Measurements from ENCODE around the gene PRX. TPM values are rescaled to one million over a fixed set of nuclear protein-coding genes. Genes with fewer than 3 reads are reported as not detected.
"Not testable (repeated sequence)": the region's sequence is repeated elsewhere in the genome, so short reads cannot be mapped to it uniquely, and the experiment has no call there.

PRX gene
- 801 TPM for total RNA-seq

DNA sequence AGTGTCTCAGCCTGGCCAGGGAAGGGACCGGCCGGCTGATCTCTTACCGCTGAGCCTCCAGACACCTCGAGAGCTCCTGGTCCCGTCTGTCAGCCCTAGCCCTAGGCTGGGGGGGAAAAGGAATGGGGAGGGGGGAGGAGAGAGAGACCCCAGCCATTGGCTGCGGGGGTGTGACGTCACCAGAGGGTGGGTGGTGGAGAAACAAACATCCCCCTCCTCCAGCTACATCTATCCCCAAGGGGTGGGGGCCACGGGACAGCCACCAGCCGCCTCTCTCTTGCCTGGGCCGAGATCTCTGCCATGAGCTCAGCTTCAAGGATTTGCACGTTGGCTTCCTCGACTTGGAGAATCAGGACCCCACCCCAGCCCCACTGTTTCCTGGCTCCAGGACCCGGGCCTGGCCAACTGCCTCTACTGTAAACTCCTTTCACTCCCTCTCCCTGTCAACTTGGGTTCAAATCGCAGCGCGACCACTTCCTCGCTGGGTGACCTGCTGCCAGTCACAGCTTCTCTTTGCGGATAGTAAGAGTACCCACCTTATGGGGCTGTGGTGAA, at the start of gene PRX:
PRX (minus strand) TSS at position 88 of the 555 bp plus-strand sequence. CDS start 5,446 bp downstream, outside the sequence.
- peak; percentile 85 for DNase-seq (ENCODE audit: low spot score)
- ATAC-seq, result peak; percentile 37
- intact Hi-C loops (cut with DNase I), result no loop called here

DNA sequence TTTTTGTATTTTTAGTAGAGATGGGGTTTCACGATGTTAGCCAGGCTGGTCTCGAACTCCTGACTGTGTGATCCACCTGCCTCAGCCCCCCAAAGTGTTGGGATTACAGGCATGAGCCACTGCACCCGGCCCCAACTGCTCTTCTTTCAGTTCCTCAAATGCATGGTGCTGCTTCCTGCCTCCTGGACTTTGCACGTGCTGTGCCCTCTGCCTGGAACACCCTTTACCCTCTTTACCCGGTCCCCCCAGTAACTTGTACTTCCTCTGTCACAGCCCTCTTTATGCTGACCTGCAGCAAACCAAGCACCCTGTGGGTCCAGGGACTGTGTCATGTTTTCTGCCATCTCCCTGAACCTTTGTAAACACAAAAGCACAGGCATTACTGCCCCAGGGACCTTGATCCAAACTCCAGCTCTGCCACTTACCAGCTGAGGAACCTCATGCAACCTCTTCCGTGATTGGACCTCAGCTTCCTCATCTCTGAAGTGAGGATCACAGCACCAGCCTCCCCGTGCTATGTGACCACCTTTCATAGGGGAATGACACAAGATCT, 48.6 kb upstream of the PRX start:
- intact Hi-C loops (cut with DNase I), result no loop called here

GRCh38 chr19:40460185-40460584, 47.0 kb upstream of the PRX start:
- DNase-seq (ENCODE audit: low spot score), result no peak
- intact Hi-C loops (cut with DNase I), result no loop called here
- ATAC-seq, result no peak

More for the DNA sequence above, 48.6 kb upstream of the PRX start:
- DNase-seq (ENCODE audit: low spot score) (no peak), ATAC-seq (no peak)

- DNase-seq (ENCODE audit: low spot score), result no peak
- ATAC-seq, result no peak
- intact Hi-C loops (cut with DNase I), result no loop called here
Observed at GRCh38 chr19:40458597-40458974, 45.4 kb upstream of the PRX start.

GRCh38 chr19:40457953-40458596, 44.9 kb upstream of the PRX start:
- DNase-seq (ENCODE audit: low spot score) (no peak), ATAC-seq (no peak)
- intact Hi-C loops (cut with DNase I), result no loop called here

- no peak for DNase-seq (ENCODE audit: low spot score)
- no peak for ATAC-seq
- intact Hi-C loops (cut with DNase I), result no loop called here
Observed at GRCh38 chr19:40457048-40457447, 43.9 kb upstream of the PRX start.

DNA sequence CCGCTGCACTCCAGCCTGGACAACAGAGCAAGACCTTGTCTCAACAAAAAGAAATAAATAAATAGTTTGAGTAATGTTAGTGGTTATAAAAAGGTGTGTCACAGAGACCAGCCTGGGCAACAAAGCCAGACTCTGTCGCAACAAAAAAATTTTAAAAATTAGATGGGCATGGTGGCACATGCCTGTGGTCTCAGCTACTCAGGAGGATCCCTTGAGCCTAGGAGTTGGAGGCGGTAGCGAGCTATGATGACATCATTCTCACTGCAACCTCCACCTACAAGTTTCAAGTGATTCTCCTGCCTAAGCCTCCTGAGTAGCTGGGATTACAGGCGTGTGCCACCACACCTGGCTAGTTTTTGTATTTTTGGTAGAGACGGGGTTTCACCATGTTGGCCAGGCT, 40.8 kb upstream of the PRX start:
- intact Hi-C loops (cut with DNase I); DNase-seq (ENCODE audit: low spot score); ATAC-seq: not testable (repeated sequence)

GRCh38 chr19:40453151-40453735, 40.1 kb upstream of the PRX start:
- no peak for DNase-seq (ENCODE audit: low spot score)
- intact Hi-C loops (cut with DNase I), result no loop called here
- no peak for ATAC-seq

- DNase-seq (ENCODE audit: low spot score) (no peak), ATAC-seq (peak; percentile 33)
- intact Hi-C loops (cut with DNase I), result no loop called here
Observed at GRCh38 chr19:40452016-40452415, 38.8 kb upstream of the PRX start.

GRCh38 chr19:40450664-40451063, 37.5 kb upstream of the PRX start:
- intact Hi-C loops (cut with DNase I), result no loop called here
- DNase-seq (ENCODE audit: low spot score) (no peak), ATAC-seq (no peak)

GRCh38 chr19:40449506-40449905, 36.3 kb upstream of the PRX start:
- ATAC-seq (no peak), DNase-seq (ENCODE audit: low spot score) (no peak)
- intact Hi-C loops (cut with DNase I), result no loop called here

GRCh38 chr19:40446263-40446784, 33.1 kb upstream of the PRX start:
- no peak for ATAC-seq
- intact Hi-C loops (cut with DNase I), result no loop called here
- no peak for DNase-seq (ENCODE audit: low spot score)

DNA sequence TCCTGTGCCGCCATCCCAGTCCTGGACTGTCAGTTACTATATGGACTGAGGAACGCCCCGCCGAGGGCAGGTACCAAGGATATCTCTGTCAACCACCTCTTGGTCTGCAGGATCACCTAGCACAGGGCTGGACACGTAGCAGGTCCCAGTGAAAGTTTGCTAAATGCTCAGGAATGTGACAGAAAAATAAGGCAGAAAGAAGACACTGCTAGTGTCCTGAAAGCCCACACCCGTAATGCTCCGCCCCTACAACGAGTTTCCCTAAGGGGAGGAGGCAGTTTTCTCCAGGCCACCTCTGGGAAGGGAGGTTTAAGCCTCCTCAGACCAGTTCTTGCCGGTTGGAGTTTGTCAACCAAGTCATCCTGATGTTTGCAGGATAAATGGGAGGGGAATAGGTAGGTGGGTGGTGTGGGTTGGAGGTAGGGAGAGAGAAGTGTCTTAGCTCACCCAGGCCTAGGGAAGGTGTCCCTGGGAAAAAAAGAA, 32.6 kb upstream of the PRX start:
- ATAC-seq (no peak), DNase-seq (ENCODE audit: low spot score) (no peak)
- intact Hi-C loops (cut with DNase I), result no loop called here

DNA sequence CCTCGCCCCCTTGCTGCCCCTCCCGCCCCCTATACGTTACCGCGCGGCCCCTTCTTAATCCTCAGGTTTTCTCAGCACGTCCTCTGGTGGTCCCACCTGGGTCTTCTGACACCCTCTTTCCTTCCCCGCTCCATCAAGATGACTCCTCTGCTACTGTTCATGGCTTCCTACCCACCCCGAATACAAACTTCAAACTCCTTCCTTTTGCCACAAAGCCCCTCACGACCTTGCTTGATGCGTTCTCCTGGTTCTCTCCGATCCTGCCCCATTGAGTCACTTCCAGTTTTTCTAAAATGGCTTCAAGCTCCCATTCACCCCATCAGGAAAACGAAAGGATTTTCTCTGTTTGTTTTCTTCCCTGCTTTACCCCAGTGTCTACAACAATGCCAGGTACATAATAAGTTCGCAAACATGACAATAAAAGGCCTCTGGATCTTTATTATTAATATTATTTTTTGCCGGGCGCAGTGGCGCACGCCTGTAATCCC, 31.7 kb upstream of the PRX start:
- DNase-seq (ENCODE audit: low spot score) (no peak), ATAC-seq (no peak)
- intact Hi-C loops (cut with DNase I), result no loop called here

DNA sequence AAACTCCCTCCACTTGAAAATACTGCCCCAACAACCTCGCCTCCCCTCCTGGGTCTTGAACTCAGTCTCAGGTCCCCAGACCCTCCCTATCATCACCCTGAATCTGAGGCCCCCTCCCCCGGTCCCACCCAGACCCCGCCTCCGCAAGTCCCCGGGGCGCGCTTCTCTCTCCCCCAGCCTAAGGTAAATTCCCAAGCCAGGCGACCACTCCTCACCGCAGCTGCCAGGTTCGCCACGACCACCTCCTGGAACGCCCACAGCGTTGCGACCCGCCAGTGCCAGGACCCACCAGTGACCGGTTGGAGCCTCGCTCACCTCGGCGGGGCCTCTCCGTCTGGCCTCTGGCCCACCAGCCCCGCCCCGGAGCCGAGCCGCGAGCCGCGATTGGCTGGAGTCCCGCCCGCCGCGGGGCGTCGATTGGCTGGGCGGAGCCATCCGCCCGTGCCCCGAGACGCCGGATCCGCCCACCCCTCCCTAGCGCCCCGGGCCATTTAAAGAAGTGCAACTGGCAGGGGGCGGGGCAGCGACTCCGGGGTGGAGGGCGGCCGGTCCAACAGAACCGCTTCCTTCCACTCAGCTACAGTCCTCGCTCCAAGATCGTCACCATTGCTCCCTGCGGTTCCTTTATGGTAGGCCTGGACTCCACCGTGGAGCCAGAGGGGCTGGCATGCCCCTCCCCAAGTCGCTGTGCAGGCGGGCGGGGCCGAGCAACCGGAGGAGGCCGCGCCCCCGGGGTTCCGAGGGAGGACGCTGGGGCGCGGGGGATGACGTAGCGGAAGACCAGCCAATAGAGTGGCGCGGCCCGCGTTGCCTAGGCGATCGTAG, 31.0 kb upstream of the PRX start, which contains the start of gene SERTAD3:
SERTAD3 (minus strand) TSS at position 336 of the 825 bp plus-strand sequence. CDS start 2,255 bp downstream, outside the sequence.
- peak; percentile 88 for ATAC-seq
- peak; percentile 98 for DNase-seq (ENCODE audit: low spot score)
- intact Hi-C loops (cut with DNase I), result no loop called here

GRCh38 chr19:40443131-40443999, 30.2 kb upstream of the PRX start:
- intact Hi-C loops (cut with DNase I), result no loop called here
- ATAC-seq (peak; percentile 90), DNase-seq (ENCODE audit: low spot score) (peak; percentile 100)

- intact Hi-C loops (cut with DNase I), result no loop called here
- ATAC-seq, result no peak
Observed at GRCh38 chr19:40442328-40443130, 29.4 kb upstream of the PRX start.

More at GRCh38 chr19:40442328-40443130, 29.4 kb upstream of the PRX start:
- no peak for DNase-seq (ENCODE audit: low spot score)
